ENCODE data around the gene ACOT8. TPM values are rescaled to one million over a fixed set of nuclear protein-coding genes. Genes with fewer than 3 reads are reported as not detected.

ACOT8 gene
- total RNA-seq, 1 experiment from 2014 or later: 38.1 TPM

- H3K4me3 Mint-ChIP-seq: no peak overlapping the region
- peaks cover 3% of the 10 kb centered on the region; the same call in 1 of the 2 replicates for H3K27me3 Mint-ChIP-seq (ENCODE audit: low read depth)
- peak overlapping the region; percentile 88 for H3K27ac Mint-ChIP-seq
- CTCF ChIA-PET: interaction anchor here (1.7 to 2.8 kb wide), 2 partner anchors 46 to 72 kb away, joined by 6 to 9 read pairs; no protein-coding TSS in a partner anchor
- no peak for DNase-seq (ENCODE audit: low spot score)
- POLR2A ChIA-PET: interaction anchor here (1.5 kb wide), 1 partner anchor 63 kb away, joined by 3 read pairs; the partner anchor contains the start of gene ZSWIM1
- TF ChIP-seq PRRX2 (CRISPR knock-in tag; IDR thresholded peaks at IDR 0.05) (0 out of 2 replicates have a peak, but pooled peaks have one; percentile 10), AR (CRISPR knock-in tag; IDR thresholded peaks at IDR 0.05) (0 out of 2 replicates have a peak, but pooled peaks have one; percentile 53), EMX1 (CRISPR knock-in tag; IDR thresholded peaks at IDR 0.05) (peak; percentile 74; the same call in 1 of the 2 replicates), ATF3 (CRISPR knock-in tag; conservative IDR thresholded peaks at IDR 0.05) (no peak)
- H3K9me3 Mint-ChIP-seq: no peaks in the 10 kb centered on the region
- H3K36me3 Mint-ChIP-seq: peaks cover 39% of the 10 kb centered on the region
- no peak for ATAC-seq
- peaks cover 23% of the 10 kb centered on the region for H3K4me1 Mint-ChIP-seq
Measured at GRCh38 chr20:45817376-45818194, 39.6 kb downstream of the ACOT8 start.

- no peak for DNase-seq (ENCODE audit: low spot score)
- TF ChIP-seq ZNF232 (CRISPR knock-in tag; IDR thresholded peaks at IDR 0.05) (no peak), ESRRA (CRISPR knock-in tag; IDR thresholded peaks at IDR 0.05; ENCODE audit: borderline replicate concordance) (no peak), ZNF512 (CRISPR knock-in tag; IDR thresholded peaks at IDR 0.05; ENCODE audit: borderline replicate concordance) (no peak), IRF1 (CRISPR knock-in tag; IDR thresholded peaks at IDR 0.05) (no peak), JUN (CRISPR knock-in tag; IDR thresholded peaks at IDR 0.05) (no peak), ZNF219 (CRISPR knock-in tag; IDR thresholded peaks at IDR 0.05; ENCODE audit: borderline replicate concordance) (no peak), NFATC4 (CRISPR knock-in tag; IDR thresholded peaks at IDR 0.05) (peak; percentile 10; the same call in 1 of the 2 replicates), FOXP1 (CRISPR knock-in tag; IDR thresholded peaks at IDR 0.05; ENCODE audit: borderline replicate concordance) (no peak), GTF2I (CRISPR knock-in tag; conservative IDR thresholded peaks at IDR 0.05) (no peak), NR1H2 (CRISPR knock-in tag; IDR thresholded peaks at IDR 0.05) (no peak), TEAD4 (CRISPR knock-in tag; IDR thresholded peaks at IDR 0.05) (no peak), ZNF416 (CRISPR knock-in tag; IDR thresholded peaks at IDR 0.05) (0 out of 2 replicates have a peak, but pooled peaks have one; percentile 16), ARID4B (CRISPR knock-in tag; IDR thresholded peaks at IDR 0.05; ENCODE audit: borderline replicate concordance) (no peak)
- Mint-ChIP-seq H3K4me3 (no peak overlapping the region), H3K4me1 (peaks cover 22% of the 10 kb centered on the region), H3K36me3 (peaks cover 39% of the 10 kb centered on the region), H3K9me3 (no peaks in the 10 kb centered on the region), H3K27ac (peak overlapping the region; percentile 89), H3K27me3 (ENCODE audit: low read depth) (no peaks in the 10 kb centered on the region)
- CTCF ChIA-PET: no interaction called here
- POLR2A ChIA-PET: interaction anchor here (1.5 kb wide), 1 partner anchor 64 kb away, joined by 3 read pairs; the partner anchor contains the start of gene ZSWIM1
- no peak for ATAC-seq
Measured at GRCh38 chr20:45816951-45817350, 40.2 kb downstream of the ACOT8 start.
